Measurements from ENCODE around the gene NR1I3. TPM values are rescaled to one million over a fixed set of nuclear protein-coding genes. Genes with fewer than 3 reads are reported as not detected.

The NR1I3 gene
- total and polyA plus RNA-seq, 2 experiments from 2014 or later = not detected

DNA sequence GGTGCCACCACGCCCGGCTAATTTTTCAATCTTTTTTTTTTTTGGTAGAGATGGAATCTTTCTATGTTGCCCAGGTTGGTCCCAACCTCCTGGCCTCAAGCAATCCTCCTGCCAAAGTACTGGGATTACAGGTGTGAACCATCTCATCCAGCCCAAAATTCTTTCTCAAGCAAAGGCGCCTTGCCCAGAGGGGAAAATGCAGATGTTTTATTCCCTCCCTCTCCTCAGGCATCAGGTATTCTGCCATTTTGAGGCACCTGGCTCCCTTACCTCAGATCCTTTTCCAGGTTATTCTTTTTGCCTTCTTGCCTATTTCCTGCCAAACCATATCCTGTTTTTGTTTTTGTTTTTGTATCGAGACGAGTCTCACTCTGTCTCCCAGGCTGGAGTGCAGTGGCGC is 49.6 kb downstream of the NR1I3 start:
- peak overlapping the region; percentile 95 for H3K27ac ChIP-seq
- H3K27me3 ChIP-seq (replicated peaks; ENCODE audit: insufficient read depth) = no peaks in the 10 kb centered on the region
- H3F3A ChIP-seq (ENCODE audit: insufficient read depth) = peaks cover 29% of the 10 kb centered on the region
- in situ Hi-C loops (cut with MboI) = no loop called here
- TF ChIP-seq EZH2phosphoT487 (IDR thresholded peaks at IDR 0.05; ENCODE audit: insufficient read depth, low read depth) (no peak), EZH2 (IDR thresholded peaks at IDR 0.05; ENCODE audit: insufficient read depth, poor library complexity, severe bottlenecking) (no peak)
- no peak overlapping the region for H2AFZ ChIP-seq
- H3K79me2 ChIP-seq (ENCODE audit: insufficient read depth) = no peaks in the 10 kb centered on the region
- H3K4me1 ChIP-seq (ENCODE audit: insufficient read depth) = peaks cover 28% of the 10 kb centered on the region
- peaks cover 6% of the 10 kb centered on the region; the same call in 1 of the 2 replicates for H3K36me3 ChIP-seq (ENCODE audit: low read depth)
- no peaks in the 10 kb centered on the region for H3K9me3 ChIP-seq (ENCODE audit: low read depth)
- H4K20me1 ChIP-seq (ENCODE audit: insufficient read depth) = no peaks in the 10 kb centered on the region
- H3K9me2 ChIP-seq (ENCODE audit: insufficient read depth) = no peaks in the 10 kb centered on the region
- DNase-seq = no peak
- H3K4me3 ChIP-seq = no peak overlapping the region
- WGBS, 2 experiments (ENCODE audit: low coverage in 1 of 2, low lambda C conversion rate in 2 of 2, missing lambda C conversion rate in 2 of 2) = 67 to 73% methylated on average over 6 of the region's 6 CpGs
- H3K9ac ChIP-seq = peak overlapping the region; percentile 45
- H3K4me2 ChIP-seq (ENCODE audit: unreplicated experiment) = no peak overlapping the region

DNA sequence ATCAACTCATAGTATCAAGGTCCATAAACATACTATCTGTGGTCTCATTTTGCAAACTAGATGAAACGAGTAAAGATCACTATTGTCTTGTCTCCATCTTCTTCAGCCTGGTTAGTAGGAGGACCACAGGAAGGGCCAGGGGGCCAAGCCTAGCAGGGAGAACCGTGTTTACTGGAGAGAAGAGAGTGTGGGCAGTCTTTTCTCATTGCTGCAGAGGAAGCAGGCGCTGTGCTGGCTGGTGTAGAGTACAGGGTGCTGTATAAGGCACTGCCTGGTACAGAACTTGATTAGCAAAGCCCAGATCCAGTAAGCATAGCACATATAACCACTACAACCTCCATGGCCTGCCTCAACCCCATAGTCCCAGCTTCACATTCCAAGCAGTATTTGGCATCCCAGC is 50.7 kb downstream of the NR1I3 start:
- Histone ChIP-seq H3K79me2 (ENCODE audit: insufficient read depth) (no peaks in the 10 kb centered on the region), H3K4me3 (no peak overlapping the region), H3K27me3 (replicated peaks; ENCODE audit: insufficient read depth) (no peaks in the 10 kb centered on the region), H3K9me2 (ENCODE audit: insufficient read depth) (no peaks in the 10 kb centered on the region), H3K9ac (no peak overlapping the region), H3K9me3 (ENCODE audit: low read depth) (no peaks in the 10 kb centered on the region), H3K27ac (no peak overlapping the region), H3F3A (ENCODE audit: insufficient read depth) (peaks cover 37% of the 10 kb centered on the region), H3K36me3 (ENCODE audit: low read depth) (peaks cover 5% of the 10 kb centered on the region; the same call in 1 of the 2 replicates), H2AFZ (no peak overlapping the region), H3K4me2 (ENCODE audit: unreplicated experiment) (no peak overlapping the region), H4K20me1 (ENCODE audit: insufficient read depth) (no peaks in the 10 kb centered on the region), H3K4me1 (ENCODE audit: insufficient read depth) (peaks cover 36% of the 10 kb centered on the region)
- WGBS, 2 experiments (ENCODE audit: low coverage in 1 of 2, low lambda C conversion rate in 2 of 2, missing lambda C conversion rate in 2 of 2) = 85% methylated on average over 3 of the region's 3 CpGs
- TF ChIP-seq EZH2phosphoT487 (IDR thresholded peaks at IDR 0.05; ENCODE audit: insufficient read depth, low read depth) = no peak
- TF ChIP-seq EZH2 (IDR thresholded peaks at IDR 0.05; ENCODE audit: insufficient read depth, poor library complexity, severe bottlenecking) = no peak
- in situ Hi-C loops (cut with MboI) = no loop called here
- no peak for DNase-seq

DNA sequence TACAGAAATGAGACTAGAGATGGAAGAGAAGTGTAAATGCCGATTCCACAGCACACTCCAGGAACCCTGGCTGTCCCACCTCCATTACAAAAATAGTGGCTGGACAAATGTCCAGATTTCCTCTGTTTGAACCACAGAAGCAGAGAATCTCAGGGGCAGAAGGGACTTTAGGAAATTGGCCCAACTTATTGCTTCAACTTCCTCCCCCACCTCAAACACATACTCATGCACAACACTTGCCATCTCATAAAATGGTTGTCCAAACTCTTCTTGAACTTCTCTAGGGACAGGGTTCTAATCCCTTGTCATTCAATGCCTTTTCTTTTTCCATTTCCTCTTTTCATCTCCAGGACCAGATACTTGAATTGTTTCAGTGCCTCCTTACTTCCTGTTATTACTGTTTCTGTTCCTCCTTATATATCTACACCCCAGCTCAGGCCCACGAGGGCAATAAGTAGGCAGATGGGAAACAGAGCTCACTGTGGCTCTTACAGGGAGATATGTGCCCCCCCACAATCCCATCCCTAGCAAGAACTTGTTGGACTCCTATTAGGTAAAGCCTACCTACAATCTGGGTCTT is 52.2 kb downstream of the NR1I3 start:
- no peaks in the 10 kb centered on the region for H3K9me2 ChIP-seq (ENCODE audit: insufficient read depth)
- peak overlapping the region; percentile 11 for H3K4me2 ChIP-seq (ENCODE audit: unreplicated experiment)
- peak overlapping the region; percentile 49 for H3K27ac ChIP-seq
- no peaks in the 10 kb centered on the region for H3K36me3 ChIP-seq (ENCODE audit: low read depth)
- in situ Hi-C loops (cut with MboI) = no loop called here
- no peak overlapping the region for H3K4me3 ChIP-seq
- TF ChIP-seq EZH2 (IDR thresholded peaks at IDR 0.05; ENCODE audit: insufficient read depth, poor library complexity, severe bottlenecking) = no peak
- no peak for TF ChIP-seq EZH2phosphoT487 (IDR thresholded peaks at IDR 0.05; ENCODE audit: insufficient read depth, low read depth)
- DNase-seq = no peak
- no peaks in the 10 kb centered on the region for H4K20me1 ChIP-seq (ENCODE audit: insufficient read depth)
- peaks cover 37% of the 10 kb centered on the region for H3F3A ChIP-seq (ENCODE audit: insufficient read depth)
- H2AFZ ChIP-seq = peak overlapping the region; percentile 54
- peaks cover 43% of the 10 kb centered on the region for H3K4me1 ChIP-seq (ENCODE audit: insufficient read depth)
- H3K79me2 ChIP-seq (ENCODE audit: insufficient read depth) = no peaks in the 10 kb centered on the region
- H3K9ac ChIP-seq = no peak overlapping the region
- H3K9me3 ChIP-seq (ENCODE audit: low read depth) = no peaks in the 10 kb centered on the region
- H3K27me3 ChIP-seq (replicated peaks; ENCODE audit: insufficient read depth) = no peaks in the 10 kb centered on the region
- WGBS, 2 experiments (ENCODE audit: low coverage in 1 of 2, low lambda C conversion rate in 2 of 2, missing lambda C conversion rate in 2 of 2) = 5 to 15% methylated on average over 2 of the region's 2 CpGs

DNA sequence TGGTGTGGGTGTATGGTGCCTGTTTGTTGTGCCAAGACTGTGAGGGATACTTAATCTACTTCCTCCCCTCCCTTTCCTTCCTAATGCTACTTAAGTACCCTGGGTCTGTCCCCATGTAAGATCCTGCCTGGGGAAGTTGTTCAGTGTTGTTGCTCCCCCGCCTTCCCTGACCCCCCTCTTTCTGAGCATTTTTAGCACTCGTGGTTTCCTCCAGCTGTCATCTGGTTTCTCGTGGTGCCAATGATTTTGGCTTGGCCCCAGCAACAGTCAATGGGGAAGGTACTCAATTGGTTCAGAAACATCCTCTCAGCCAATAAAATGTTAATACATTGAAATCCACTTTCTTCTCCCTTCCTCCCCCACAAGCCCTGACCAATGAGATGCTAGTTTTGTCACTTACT is 52.7 kb downstream of the NR1I3 start:
- no peak for TF ChIP-seq EZH2 (IDR thresholded peaks at IDR 0.05; ENCODE audit: insufficient read depth, poor library complexity, severe bottlenecking)
- TF ChIP-seq EZH2phosphoT487 (IDR thresholded peaks at IDR 0.05; ENCODE audit: insufficient read depth, low read depth) = no peak
- H4K20me1 ChIP-seq (ENCODE audit: insufficient read depth) = no peaks in the 10 kb centered on the region
- no peaks in the 10 kb centered on the region for H3K27me3 ChIP-seq (replicated peaks; ENCODE audit: insufficient read depth)
- H3K9me3 ChIP-seq (ENCODE audit: low read depth) = no peaks in the 10 kb centered on the region
- H3K79me2 ChIP-seq (ENCODE audit: insufficient read depth) = no peaks in the 10 kb centered on the region
- H3K9me2 ChIP-seq (ENCODE audit: insufficient read depth) = no peaks in the 10 kb centered on the region
- in situ Hi-C loops (cut with MboI) = no loop called here
- peaks cover 43% of the 10 kb centered on the region for H3K4me1 ChIP-seq (ENCODE audit: insufficient read depth)
- peak overlapping the region; percentile 11 for H3K4me2 ChIP-seq (ENCODE audit: unreplicated experiment)
- no peaks in the 10 kb centered on the region for H3K36me3 ChIP-seq (ENCODE audit: low read depth)
- no peak overlapping the region for H3K9ac ChIP-seq
- peaks cover 32% of the 10 kb centered on the region for H3F3A ChIP-seq (ENCODE audit: insufficient read depth)
- peak; percentile 61 for DNase-seq
- H3K4me3 ChIP-seq = no peak overlapping the region
- H3K27ac ChIP-seq = peak overlapping the region; percentile 49
- peak overlapping the region; percentile 54 for H2AFZ ChIP-seq
- 0 to 3% methylated on average over 3 of the region's 3 CpGs for WGBS, 2 experiments (ENCODE audit: low coverage in 1 of 2, low lambda C conversion rate in 2 of 2, missing lambda C conversion rate in 2 of 2)

All from GM23248 (cell line).